NCI-H2107 treated with DMSO at 0.1 percent for 48 hours (cell line): ENCODE data around the gene DACT2.
A peak's percentile ranks its signal among the peaks of the same experiment; 100 is the strongest.
"Not testable (repeated sequence)": the region's sequence is repeated elsewhere in the genome, so short reads cannot be mapped to it uniquely, and the experiment has no call there.

Experiments
- DNase-seq: peaks from one replicate; lab custom pipeline; 2025; ENCODE audit not compliant: unreplicated experiment; lab: John Stamatoyannopoulos, UW

DACT2 gene

DNA sequence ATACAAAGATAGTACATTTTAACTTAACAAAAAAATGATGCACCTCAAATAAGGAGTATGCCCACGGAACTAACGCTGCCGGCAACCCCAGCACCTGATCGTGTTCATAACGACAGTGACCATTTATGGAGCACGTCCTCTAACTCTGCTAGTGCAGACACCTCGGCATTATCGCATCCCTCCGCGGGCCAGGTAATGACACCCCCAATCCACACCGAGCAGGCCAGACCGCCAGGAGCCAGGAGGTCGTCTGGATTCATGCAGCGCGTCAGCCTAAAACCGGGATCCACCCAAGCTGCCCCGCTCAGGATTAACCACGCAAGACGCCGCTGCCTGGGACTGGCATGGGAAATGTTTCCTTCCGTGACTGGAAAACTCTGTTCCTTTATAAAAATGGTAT lies 34.1 kb downstream of the DACT2 start:
- DNase-seq, result no peak

DNA sequence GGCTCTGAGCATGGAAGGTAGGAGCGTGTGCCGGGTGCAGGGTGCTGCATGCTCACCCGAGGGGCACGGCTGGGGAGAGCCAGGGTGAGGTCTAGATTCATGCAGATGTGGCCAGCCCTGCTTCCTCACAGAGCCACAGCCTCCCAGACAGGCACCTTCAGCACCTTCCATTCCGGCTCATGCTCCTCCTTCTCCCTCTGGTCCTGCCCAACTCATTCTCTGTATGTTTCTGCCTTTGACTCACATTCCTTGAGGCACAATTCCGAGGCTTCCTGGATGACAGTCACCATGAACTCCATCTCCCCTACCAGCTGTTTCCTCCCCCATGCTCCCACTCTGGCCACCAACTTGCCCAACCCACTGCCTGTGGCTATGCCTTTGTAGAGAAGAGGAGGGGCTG lies 35.4 kb downstream of the DACT2 start:
- DNase-seq, result no peak

DNA sequence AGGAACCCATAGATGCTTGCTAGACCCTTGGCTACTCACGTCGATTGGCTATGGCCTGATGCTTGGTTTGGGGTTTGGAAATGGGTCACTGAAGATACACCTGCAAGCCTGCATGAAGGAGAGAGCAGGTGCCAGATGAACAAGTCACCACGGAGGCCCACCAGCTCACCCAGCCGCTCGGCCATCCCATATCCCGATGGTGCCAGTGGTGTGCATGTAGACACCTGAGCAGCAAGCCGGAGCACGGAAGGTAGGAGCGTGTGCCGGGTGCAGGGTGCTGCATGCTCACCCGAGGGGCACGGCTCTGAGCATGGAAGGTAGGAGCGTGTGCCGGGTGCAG lies 35.9 kb downstream of the DACT2 start:
- no peak for DNase-seq

DNA sequence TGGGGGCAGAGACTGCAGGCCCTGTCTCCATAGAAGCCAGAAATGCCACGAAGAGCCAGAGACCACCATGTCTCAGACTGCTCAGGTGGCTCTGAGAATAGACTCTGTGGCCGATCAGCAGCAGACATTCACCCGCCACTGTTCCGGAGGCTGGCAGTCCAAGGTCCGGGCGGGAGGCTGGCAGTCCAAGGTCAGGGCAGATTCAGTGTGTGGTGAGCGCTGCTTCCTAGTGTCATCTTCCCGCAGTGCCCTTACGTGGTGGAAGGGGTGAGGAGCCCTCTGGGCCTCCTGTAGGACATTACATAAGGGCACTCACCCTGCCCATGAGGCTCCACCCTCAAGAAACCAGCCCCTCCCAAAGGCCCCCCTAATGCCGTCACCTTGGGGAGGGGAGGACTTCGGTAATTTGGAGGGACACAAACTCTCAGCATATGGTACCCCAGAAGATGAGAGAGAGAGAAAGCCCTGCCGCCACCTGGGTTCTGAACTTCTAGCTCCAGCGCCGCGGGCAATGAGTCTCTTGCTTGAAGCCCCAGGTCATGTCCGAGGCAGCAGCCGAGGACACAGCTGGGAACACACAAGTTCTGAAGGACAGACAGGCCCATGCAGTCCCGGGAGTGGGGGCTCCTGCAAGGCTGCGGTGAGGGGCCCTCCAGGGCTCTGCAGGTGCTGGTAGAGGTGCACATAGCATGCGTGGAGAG lies 36.4 kb downstream of the DACT2 start:
- DNase-seq, result no peak

DNA sequence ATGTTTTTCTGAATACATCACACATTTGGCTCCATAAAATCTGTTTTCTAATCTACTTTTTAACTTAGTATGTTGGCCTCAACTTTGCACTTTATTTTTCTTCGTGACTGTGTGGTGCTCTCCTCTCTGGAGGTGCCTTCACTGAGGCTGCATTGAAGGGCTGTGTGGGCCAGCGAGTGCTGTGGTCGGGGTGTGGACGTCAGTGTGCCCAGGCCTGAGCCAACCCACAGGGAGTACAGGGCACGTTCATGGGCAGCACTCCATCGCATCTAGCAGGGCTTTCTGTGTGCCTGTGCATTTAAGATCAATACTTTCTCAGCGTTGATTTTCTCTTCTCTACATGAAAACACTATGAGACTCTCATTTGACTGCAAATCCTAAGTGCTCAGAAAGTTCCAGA lies 37.8 kb downstream of the DACT2 start:
- DNase-seq, result no peak

DNA sequence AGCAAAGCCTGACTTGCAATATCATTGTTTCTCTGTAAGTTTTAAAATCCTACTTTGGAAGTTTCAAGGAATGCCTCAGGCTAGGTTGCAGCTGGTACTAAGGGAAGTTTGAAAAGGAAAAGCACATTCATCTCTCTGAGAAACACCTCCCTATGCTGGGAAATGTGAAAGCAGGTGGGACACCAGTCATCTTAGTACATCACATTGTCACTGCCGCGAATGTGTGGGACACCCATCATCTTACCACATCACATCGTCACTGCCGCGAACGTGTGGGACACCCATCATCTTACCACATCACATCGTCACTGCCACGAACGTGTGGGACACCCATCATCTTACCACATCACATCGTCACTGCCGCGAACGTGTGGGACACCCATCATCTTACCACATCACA lies 38.3 kb downstream of the DACT2 start:
- DNase-seq, result not testable (repeated sequence)

DNA sequence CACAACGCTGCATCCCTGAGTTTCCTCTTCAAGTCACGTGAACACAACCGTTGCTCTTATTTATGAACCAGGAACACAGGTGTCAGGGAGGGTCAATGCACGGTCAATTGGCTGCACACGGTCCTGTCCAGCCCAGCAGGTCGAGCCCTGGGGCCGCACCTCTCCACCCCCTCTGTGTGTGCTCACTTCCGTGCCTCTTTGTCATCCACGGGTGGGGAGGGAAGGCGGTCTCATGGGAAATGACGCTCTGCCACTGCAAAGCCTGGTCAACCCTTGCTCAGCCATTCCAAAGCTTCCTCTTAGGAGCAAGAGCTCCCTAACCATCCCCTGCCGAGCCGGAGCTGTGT lies 38.7 kb downstream of the DACT2 start:
- no peak for DNase-seq

DNA sequence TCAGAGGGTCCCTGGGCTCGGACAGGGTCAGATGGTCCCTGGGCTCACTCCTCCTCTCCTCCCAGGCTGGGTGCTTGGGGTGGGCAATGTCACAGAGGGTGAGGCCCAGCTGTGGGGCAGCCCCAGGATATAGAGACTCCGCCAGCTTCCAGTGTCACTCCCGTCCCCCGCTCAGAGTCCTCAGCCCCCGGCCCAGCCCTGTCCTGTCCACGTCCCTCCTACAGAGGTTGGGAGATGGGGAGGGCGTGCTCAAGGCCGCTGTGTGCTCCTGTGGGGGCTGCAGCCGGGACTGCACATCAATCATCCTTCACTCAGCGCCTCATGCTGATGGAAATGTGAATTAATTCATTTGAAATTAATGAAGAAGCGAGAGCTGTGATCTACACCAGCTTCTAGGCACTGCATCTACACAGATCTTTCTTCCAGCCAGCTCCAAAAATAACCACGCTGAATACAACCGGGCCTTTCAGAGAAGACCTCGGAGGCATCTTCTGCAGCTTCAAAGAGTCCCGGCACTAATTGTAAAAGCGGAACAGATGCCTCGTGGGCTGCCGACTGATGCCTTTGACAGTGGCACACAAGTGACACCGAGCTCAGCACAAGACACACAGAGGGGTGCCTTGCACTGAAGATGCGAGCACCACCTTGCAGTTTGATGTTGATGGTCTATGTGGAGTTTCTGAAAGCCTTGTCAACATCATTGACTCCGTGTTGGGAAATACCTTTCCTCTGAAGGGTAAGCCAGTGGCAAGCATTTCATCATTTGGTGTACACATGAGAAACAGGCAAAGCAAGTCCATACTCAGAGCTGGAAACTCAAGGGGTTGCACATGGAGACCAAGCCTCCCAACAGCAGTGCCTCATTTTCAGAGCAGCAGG lies 39.3 kb downstream of the DACT2 start:
- no peak for DNase-seq

DNA sequence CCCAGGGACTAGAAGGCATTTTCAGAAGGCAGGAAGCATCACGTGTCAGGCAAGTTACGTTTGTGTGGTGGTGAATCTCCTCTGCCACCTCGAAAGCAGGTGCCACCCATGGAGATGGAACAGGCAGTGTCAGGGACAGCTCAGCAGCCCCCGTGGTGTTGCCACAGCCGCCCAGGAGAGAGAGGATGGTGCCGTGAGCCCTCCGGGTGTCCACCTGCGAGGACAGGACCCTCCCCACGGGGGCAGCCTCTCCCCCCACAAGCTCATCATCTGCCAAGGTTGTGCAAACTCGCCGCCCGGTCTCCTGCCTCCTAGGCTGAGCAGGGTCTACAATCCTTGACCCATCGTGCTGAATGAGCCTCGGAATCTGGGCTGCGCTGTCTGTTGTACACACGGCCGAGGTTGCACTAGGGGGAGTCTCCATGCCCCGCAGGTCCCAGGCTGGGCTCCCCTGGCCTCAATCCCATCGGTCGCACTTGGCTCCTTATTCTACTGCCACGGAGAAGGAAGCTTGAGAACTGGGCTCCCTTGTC lies 40.1 kb downstream of the DACT2 start:
- DNase-seq, result no peak

DNA sequence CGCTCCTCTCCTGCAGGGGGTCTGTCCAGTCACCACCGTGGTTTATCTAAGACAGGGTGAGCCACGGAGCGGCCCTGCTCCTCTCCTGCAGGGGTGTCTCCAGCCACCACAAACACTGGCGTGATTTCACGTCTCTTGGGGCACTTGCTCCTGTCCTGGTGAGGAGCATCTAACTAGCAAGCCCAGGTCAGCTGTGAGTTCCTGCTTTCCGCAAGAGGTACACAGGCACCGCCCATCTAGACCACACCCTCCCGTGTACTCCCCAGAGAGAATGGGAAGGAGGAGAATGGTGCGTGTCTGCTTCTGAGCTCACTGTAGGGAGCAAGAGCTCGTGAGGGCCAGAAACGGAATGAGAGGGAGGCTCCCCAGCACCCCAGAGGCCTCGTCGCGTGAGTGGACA lies 40.7 kb downstream of the DACT2 start:
- DNase-seq, result no peak

DNA sequence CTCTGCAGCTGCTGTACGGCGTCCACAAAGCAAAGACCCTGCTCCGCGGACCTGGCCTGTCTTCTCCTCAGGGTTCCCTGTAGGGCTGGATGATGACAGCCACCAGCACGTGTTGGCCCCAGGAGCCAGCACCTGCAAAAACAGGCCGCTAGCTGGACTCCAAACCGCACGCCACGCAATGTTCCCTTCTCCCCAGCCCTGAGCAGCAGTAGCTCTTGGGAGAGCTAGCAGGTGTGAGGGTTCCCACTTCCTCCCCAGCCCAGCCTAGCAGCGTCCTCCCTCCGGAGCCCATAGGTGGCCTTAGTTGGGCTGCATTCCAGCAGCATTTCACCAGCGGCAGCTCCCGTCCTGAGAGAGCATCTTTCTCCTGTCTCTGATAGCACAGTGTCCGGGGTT lies 42.3 kb downstream of the DACT2 start:
- DNase-seq, result peak; percentile 58

DNA sequence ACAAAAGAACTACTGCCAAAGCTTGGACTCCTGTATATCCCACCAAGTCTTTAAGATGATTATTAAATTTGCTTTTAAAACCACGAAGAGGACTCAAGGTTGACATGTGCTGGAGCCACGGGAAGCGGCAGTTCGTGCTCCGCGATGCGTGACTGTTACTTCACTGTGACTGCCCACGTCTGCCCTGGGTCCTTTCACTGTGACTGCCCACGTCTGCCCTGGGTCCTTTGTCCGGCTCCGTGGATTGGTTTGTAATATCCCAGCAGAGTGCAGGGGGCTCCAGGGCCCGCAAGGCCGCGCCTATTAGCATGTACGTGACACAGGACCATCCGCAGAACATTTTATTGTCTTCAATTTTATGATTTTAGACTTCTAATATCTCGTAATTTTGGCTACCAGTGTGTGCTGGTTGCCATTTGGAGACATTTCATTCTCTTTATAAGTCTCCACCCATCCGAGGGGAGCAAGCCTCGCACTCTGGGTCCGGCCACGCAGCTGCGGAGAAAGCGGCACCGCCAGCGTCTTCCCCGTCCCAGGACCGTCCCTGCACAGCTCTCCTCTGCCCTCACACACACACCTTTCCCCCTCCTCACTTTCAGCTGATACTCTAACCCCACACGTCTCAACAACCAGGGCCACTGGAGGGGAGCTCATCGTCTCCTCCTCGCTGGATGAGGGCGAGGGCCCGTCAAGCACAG lies 42.9 kb downstream of the DACT2 start:
- no peak for DNase-seq

DNA sequence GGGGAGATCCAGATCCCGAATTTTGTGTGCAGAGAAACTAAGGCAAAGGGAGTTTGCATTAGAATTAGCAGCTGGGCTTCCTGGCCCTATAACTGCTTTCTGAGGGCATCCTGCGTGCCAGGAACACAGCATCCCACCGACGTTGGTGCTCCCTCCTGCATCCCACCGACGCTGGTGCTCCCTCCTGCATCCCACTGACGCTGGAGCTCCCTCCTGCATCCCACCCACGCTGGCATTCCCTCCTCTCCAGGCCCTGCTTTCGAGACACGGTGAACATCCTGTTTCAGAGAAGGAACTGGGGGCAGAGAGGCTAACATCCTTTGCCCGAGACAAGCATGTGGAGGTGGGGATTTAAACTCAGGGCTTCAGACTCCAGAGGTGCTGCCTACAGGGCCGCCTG lies 44.4 kb downstream of the DACT2 start:
- no peak for DNase-seq

DNA sequence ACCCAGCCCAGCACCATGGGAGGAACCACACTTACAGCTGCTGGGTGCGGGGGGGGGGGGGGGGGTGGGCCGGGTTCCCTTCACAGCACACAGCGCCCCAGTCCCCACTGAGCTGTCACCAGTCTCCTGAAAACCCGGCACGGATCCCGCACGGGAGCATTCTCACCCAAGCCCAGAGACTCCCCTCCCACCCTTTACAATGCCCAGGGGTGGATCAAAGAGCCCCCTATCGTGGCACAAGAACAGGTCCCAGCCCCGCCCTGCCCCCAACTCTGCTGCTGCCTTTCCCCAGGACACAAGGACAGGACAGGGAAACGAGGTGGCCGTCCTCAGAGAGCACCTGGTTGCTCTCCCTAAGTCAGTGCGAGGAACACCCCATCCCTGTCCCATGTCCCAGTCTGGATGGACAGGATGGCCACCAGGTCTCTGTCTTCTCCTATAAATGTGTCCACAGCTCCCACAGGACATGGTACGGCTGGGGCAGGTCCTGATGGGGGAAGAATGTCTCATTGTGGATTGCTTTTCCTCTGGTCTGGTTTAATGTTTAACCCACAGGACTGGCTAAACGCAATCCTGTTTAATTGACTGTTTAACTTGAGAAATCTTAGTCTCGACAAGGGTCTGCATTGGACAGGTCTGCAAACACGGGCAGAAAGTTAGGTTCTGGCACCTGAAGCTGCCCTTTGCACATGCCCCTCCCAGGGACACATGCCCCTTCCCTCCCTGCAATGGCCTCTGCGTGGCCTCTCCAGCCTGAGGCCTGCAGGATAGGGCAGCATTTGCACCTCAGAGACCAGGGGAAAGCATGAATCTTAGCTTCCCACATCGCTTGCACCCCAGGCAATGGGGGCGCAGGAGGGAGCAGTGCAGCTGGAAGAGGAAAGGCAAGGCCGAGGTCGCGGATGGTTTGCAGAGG lies 45.3 kb downstream of the DACT2 start:
- DNase-seq, result no peak

DNA sequence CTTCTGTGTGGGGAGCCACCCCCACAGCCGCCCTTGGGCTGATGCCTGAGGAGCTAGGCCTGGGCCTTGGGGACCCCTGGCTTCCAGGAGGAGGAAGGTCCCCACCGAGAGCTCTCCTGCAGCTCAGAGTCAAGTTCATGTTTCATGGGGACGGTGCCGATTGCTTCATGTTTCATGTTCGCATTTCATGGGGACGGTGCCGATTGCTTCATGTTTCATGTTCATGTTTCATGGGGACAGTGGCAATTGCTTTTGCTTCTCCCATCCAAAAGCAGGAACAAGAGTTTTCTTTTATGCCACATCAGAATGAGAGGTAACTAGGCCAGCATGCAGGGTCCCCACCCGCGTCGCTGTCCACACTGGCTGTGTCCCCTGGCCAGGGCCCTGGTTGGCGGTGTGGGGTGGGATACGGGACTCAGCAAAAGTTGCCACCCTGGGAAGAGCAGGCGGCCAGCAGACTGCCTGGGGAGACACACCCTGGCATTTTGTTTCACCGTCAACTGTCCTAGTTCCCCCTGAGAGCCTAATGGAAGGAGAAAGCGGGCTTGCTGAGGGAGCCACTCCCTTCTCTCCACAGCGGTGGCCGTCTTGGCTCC lies 46.0 kb downstream of the DACT2 start:
- no peak for DNase-seq

DNA sequence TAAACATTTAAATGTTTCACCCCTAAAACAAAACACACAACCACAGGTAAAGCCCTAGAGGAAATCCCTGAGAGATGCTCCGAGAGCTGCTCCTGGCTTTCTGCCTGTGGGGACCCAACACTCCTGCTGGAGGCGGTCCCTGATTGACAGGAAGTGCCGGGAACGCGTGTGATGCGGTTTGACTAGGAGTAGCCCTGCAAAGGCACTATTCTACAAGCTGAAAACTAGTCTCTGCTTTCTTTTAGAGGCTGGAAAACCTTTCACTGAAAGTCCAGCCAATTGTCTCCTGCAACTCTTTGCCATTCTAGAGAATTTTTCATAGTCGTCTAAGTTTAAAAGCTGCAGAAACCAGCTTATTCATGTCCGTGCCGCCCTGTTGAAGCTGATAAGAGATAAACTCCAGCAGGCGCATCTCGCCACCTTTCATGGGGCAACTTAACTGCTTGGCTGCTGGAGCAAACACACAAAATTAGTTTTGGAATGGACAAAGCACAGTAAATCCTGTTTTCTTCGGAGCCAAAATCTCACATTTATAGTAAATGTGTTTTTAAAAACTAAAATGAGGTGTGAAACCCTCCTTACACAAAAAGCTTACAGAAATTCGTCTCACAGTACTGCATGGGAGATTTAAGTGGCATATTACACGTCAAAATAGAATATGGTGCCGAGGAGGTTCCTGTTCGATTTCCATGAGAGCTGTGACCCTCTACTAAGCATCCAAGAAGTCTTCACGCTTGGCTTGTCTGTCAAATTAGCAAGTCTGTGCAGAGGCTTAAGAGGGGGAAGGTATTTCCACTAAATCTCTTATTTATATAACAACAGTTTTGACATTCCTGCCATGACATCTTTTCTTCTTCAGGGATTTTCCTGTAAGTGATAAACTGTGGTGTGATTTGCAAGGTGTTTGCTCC lies 46.9 kb downstream of the DACT2 start:
- DNase-seq, result no peak

DNA sequence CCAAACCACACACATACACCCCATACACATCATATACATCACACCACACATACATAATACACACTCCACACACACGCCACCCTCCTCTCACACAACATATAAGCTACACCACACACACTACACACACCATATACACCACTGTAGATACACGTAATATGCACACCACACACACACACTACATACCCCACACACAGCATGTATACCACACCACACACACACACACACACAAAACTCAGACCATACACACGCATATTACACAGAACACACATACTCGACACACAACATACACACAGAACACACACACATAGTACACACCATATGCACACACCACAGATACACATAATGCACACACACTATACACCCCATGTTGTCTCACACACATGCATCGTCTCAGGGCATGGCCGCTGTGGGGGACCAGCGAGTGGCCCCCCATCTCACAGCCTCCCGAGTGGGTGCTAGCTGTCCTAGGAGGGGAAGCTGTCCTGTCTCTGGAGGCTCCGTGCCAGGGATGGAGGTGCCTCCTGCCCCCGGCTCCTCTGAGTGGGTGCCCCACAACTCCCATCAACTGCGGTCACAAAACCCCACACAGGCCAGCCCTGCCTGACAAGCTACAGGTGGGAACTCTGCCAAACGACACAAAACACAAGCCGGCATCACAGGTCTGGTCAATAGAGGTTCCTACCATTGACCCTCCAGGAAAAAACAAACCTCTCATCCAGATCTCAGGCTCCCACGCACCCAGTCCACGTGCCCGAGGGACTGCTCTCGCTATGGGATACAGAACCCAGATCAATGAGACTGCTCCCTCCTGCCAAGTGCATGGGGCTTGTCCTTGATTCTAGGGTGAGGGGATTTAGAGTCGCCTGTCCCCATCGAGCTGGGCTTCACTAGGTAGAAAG lies 49.1 kb downstream of the DACT2 start:
- DNase-seq, result no peak

DNA sequence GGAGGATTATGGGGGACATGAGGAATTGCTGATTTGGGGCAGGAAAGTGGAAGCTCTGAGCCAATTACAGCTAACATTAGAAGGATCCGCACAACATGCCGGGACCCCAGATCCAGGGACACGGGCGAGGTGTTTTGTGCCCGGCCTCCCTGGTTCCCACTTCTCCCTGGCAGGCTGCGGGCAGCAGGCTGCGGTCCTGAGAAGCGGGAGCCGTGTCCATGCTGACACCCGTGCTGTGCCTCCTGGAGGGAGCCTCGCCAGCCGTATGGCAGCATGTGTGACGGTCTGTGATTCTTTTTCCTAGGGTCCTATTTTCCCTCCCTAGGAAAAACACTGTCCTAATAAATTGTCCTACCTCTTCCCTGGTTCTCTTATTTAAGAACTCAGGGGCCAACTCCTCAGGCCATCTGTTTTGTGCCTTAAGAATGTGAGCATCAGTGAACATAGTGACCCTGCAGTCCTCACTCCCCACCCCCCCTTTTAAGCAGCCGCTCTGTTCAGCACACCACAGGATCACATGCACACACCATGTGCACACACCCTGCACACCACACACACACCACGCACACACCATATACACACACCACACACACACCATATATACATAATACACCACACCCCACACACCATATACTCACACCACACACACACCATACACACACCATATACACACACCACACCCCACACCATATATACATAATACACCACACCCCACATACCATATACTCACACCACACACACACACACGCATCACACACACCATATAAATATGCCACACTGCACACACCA lies 49.9 kb downstream of the DACT2 start:
- no peak for DNase-seq
